ENCODE measurements around the gene NOTCH3.

Gene NOTCH3

GRCh38 chr19:15210323-15210781, 9.6 kb upstream of the NOTCH3 start:
- Histone ChIP-seq H3K9ac (ENCODE audit: low read length) (no peak overlapping the region), H3K4me1 (ENCODE audit: insufficient read depth, low read length, severe bottlenecking) (no peaks in the 10 kb centered on the region), H3K9me3 (ENCODE audit: low read length) (no peaks in the 10 kb centered on the region), H3K4me3 (ENCODE audit: low read depth, low read length, poor library complexity, severe bottlenecking) (no peak overlapping the region), H2AFZ (ENCODE audit: low read length) (no peak overlapping the region), H3K4me2 (ENCODE audit: low read length) (no peak overlapping the region), H4K20me1 (ENCODE audit: insufficient read depth, low read length) (no peaks in the 10 kb centered on the region), H3K79me2 (ENCODE audit: insufficient read depth, low read length) (no peaks in the 10 kb centered on the region), H3K36me3 (ENCODE audit: insufficient read depth, low read length) (no peaks in the 10 kb centered on the region), H3F3A (ENCODE audit: insufficient read depth, low read length) (no peaks in the 10 kb centered on the region), H3K27ac (ENCODE audit: low read depth, low read length, poor library complexity, severe bottlenecking) (no peak overlapping the region), H3K9me2 (ENCODE audit: low read depth, low read length) (no peaks in the 10 kb centered on the region), H3K27me3 (ENCODE audit: insufficient read depth, low read length) (no peaks in the 10 kb centered on the region)
- no peak for TF ChIP-seq CTCF (IDR thresholded peaks at IDR 0.05; ENCODE audit: low read length)
- TF ChIP-seq EZH2 (IDR thresholded peaks at IDR 0.05; ENCODE audit: borderline replicate concordance, low read length) = no peak

DNA sequence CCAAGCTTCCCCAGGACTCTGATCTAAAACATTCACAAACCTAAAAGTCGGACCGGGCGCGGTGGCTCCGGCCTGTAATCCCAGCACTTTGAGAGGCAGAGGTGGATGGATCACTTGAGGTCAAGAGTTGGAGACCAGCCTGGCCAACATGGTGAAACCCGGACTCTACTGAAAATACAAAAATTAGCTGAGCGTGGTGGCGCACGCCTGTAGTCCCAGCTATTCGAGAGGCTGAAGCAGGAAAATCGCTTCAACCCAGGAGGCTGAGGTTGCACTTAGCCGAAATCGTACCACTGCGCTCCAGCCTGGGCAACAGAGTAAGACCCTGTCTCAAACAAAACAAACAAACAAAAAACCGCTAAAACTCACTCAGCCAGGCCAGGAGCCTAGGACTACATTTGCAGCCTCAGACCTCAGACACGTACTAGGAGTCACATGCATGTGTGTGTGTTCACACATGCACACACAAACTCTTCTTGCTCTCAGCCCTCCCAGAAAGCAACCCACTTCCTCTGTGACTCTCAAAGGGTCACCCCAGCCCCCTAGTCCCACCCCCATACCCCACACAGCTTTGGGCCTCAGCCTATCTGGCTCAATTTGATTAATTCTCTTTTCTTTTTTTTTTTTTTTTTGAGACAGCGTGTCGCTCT, 704 bp upstream of the NOTCH3 start:
- TF ChIP-seq CTCF (IDR thresholded peaks at IDR 0.05; ENCODE audit: low read length) (no peak), EZH2 (IDR thresholded peaks at IDR 0.05; ENCODE audit: borderline replicate concordance, low read length) (no peak)
- H3K4me3 ChIP-seq (ENCODE audit: low read depth, low read length, poor library complexity, severe bottlenecking) = no peak overlapping the region
- no peaks in the 10 kb centered on the region for H3K9me3 ChIP-seq (ENCODE audit: low read length)
- no peak overlapping the region for H3K4me2 ChIP-seq (ENCODE audit: low read length)
- H4K20me1 ChIP-seq (ENCODE audit: insufficient read depth, low read length) = no peaks in the 10 kb centered on the region
- no peaks in the 10 kb centered on the region for H3K36me3 ChIP-seq (ENCODE audit: insufficient read depth, low read length)
- H3K79me2 ChIP-seq (ENCODE audit: insufficient read depth, low read length) = no peaks in the 10 kb centered on the region
- H3K9me2 ChIP-seq (ENCODE audit: low read depth, low read length) = no peaks in the 10 kb centered on the region
- no peaks in the 10 kb centered on the region for H3K4me1 ChIP-seq (ENCODE audit: insufficient read depth, low read length, severe bottlenecking)
- H3F3A ChIP-seq (ENCODE audit: insufficient read depth, low read length) = no peaks in the 10 kb centered on the region
- no peak overlapping the region for H3K27ac ChIP-seq (ENCODE audit: low read depth, low read length, poor library complexity, severe bottlenecking)
- no peaks in the 10 kb centered on the region for H3K27me3 ChIP-seq (ENCODE audit: insufficient read depth, low read length)
- H3K9ac ChIP-seq (ENCODE audit: low read length) = no peak overlapping the region
- no peak overlapping the region for H2AFZ ChIP-seq (ENCODE audit: low read length)

- no peak overlapping the region for H2AFZ ChIP-seq (ENCODE audit: low read length)
Observed at GRCh38 chr19:15199661-15200552, 888 bp downstream of the NOTCH3 start.

More at GRCh38 chr19:15199661-15200552, 888 bp downstream of the NOTCH3 start:
- H3F3A ChIP-seq (ENCODE audit: insufficient read depth, low read length) = no peaks in the 10 kb centered on the region
- H3K27ac ChIP-seq (ENCODE audit: low read depth, low read length, poor library complexity, severe bottlenecking) = no peak overlapping the region
- H3K4me2 ChIP-seq (ENCODE audit: low read length) = no peak overlapping the region
- no peak overlapping the region for H3K9ac ChIP-seq (ENCODE audit: low read length)
- no peak overlapping the region for H3K4me3 ChIP-seq (ENCODE audit: low read depth, low read length, poor library complexity, severe bottlenecking)
- H3K9me2 ChIP-seq (ENCODE audit: low read depth, low read length) = no peaks in the 10 kb centered on the region
- no peaks in the 10 kb centered on the region for H3K27me3 ChIP-seq (ENCODE audit: insufficient read depth, low read length)
- H3K79me2 ChIP-seq (ENCODE audit: insufficient read depth, low read length) = no peaks in the 10 kb centered on the region
- H3K4me1 ChIP-seq (ENCODE audit: insufficient read depth, low read length, severe bottlenecking) = no peaks in the 10 kb centered on the region
- no peaks in the 10 kb centered on the region for H3K9me3 ChIP-seq (ENCODE audit: low read length)
- TF ChIP-seq CTCF (IDR thresholded peaks at IDR 0.05; ENCODE audit: low read length) (no peak), EZH2 (IDR thresholded peaks at IDR 0.05; ENCODE audit: borderline replicate concordance, low read length) (no peak)
- H3K36me3 ChIP-seq (ENCODE audit: insufficient read depth, low read length) = no peaks in the 10 kb centered on the region
- no peaks in the 10 kb centered on the region for H4K20me1 ChIP-seq (ENCODE audit: insufficient read depth, low read length)
